Measurements from ENCODE around the gene ADGRF1. TPM values are rescaled to one million over a fixed set of nuclear protein-coding genes. Genes with fewer than 3 reads are reported as not detected.

Gene ADGRF1
- total and polyA plus RNA-seq, 2 donors = 5.3 to 13.0 TPM

GRCh38 chr6:47026679-47027078, 15.5 kb downstream of the ADGRF1 start:
- Histone ChIP-seq H3K4me1 (ENCODE audit: insufficient read depth) (no peaks in the 10 kb centered on the region), H3K4me3 (ENCODE audit: low read depth, low read length) (no peak overlapping the region), H3K27ac (ENCODE audit: low read depth) (no peak overlapping the region), H3K36me3 (ENCODE audit: insufficient read depth) (no peaks in the 10 kb centered on the region)
- no peak for DNase-seq (ENCODE audit: extremely low spot score)
- WGBS = 97% methylated on average over 5 of the region's 5 CpGs

- WGBS = 45% methylated on average over 1 of the region's 1 CpG
- DNase-seq (ENCODE audit: extremely low spot score) = no peak
These were observed 18.6 kb downstream of the ADGRF1 start for GRCh38 chr6:47023573-47023972.

GRCh38 chr6:47022191-47022590, 19.9 kb downstream of the ADGRF1 start:
- WGBS = 93% methylated on average over 3 of the region's 3 CpGs
- no peaks in the 10 kb centered on the region for H3K4me1 ChIP-seq (ENCODE audit: insufficient read depth)
- no peaks in the 10 kb centered on the region for H3K36me3 ChIP-seq (ENCODE audit: insufficient read depth)
- H3K27ac ChIP-seq (ENCODE audit: low read depth) = no peak overlapping the region
- no peak overlapping the region for H3K4me3 ChIP-seq (ENCODE audit: low read depth, low read length)
- no peak for DNase-seq (ENCODE audit: extremely low spot score)

More at GRCh38 chr6:47023573-47023972, 18.6 kb downstream of the ADGRF1 start:
- Histone ChIP-seq H3K4me3 (ENCODE audit: low read depth, low read length) (no peak overlapping the region), H3K27ac (ENCODE audit: low read depth) (no peak overlapping the region), H3K36me3 (ENCODE audit: insufficient read depth) (no peaks in the 10 kb centered on the region), H3K4me1 (ENCODE audit: insufficient read depth) (no peaks in the 10 kb centered on the region)

GRCh38 chr6:47019941-47020340, 22.2 kb downstream of the ADGRF1 start:
- no peak for DNase-seq (ENCODE audit: extremely low spot score)
- 81% methylated on average over 5 of the region's 5 CpGs for WGBS
- no peak overlapping the region for H3K27ac ChIP-seq (ENCODE audit: low read depth)
- no peak overlapping the region for H3K4me3 ChIP-seq (ENCODE audit: low read depth, low read length)
- H3K4me1 ChIP-seq (ENCODE audit: insufficient read depth) = no peaks in the 10 kb centered on the region
- H3K36me3 ChIP-seq (ENCODE audit: insufficient read depth) = no peaks in the 10 kb centered on the region

GRCh38 chr6:47016909-47017308, 25.2 kb downstream of the ADGRF1 start:
- H3K4me3 ChIP-seq (ENCODE audit: low read depth, low read length) = no peak overlapping the region
- no peaks in the 10 kb centered on the region for H3K4me1 ChIP-seq (ENCODE audit: insufficient read depth)
- 94% methylated on average over 2 of the region's 2 CpGs for WGBS
- H3K27ac ChIP-seq (ENCODE audit: low read depth) = no peak overlapping the region
- H3K36me3 ChIP-seq (ENCODE audit: insufficient read depth) = no peaks in the 10 kb centered on the region
- DNase-seq (ENCODE audit: extremely low spot score) = no peak

- DNase-seq (ENCODE audit: extremely low spot score) = no peak
- no peaks in the 10 kb centered on the region for H3K36me3 ChIP-seq (ENCODE audit: insufficient read depth)
These were observed 25.9 kb downstream of the ADGRF1 start for GRCh38 chr6:47016261-47016660.

GRCh38 chr6:47014401-47014800, 27.7 kb downstream of the ADGRF1 start:
- Histone ChIP-seq H3K4me1 (ENCODE audit: insufficient read depth) (no peaks in the 10 kb centered on the region), H3K36me3 (ENCODE audit: insufficient read depth) (no peaks in the 10 kb centered on the region), H3K27ac (ENCODE audit: low read depth) (no peak overlapping the region), H3K4me3 (ENCODE audit: low read depth, low read length) (no peak overlapping the region)
- no peak for DNase-seq (ENCODE audit: extremely low spot score)
- WGBS = 92% methylated on average over 4 of the region's 4 CpGs

More at GRCh38 chr6:47016261-47016660, 25.9 kb downstream of the ADGRF1 start:
- Histone ChIP-seq H3K4me3 (ENCODE audit: low read depth, low read length) (no peak overlapping the region), H3K27ac (ENCODE audit: low read depth) (no peak overlapping the region), H3K4me1 (ENCODE audit: insufficient read depth) (no peaks in the 10 kb centered on the region)
- WGBS = 78% methylated on average over 4 of the region's 4 CpGs

- H3K27ac ChIP-seq (ENCODE audit: low read depth) = no peak overlapping the region
- no peak overlapping the region for H3K4me3 ChIP-seq (ENCODE audit: low read depth, low read length)
- no peaks in the 10 kb centered on the region for H3K36me3 ChIP-seq (ENCODE audit: insufficient read depth)
- DNase-seq (ENCODE audit: extremely low spot score) = no peak
- H3K4me1 ChIP-seq (ENCODE audit: insufficient read depth) = no peaks in the 10 kb centered on the region
- 72% methylated on average over 7 of the region's 7 CpGs for WGBS
These were observed 32.5 kb downstream of the ADGRF1 start for GRCh38 chr6:47009583-47009982.

- Histone ChIP-seq H3K4me1 (ENCODE audit: insufficient read depth) (no peaks in the 10 kb centered on the region), H3K36me3 (ENCODE audit: insufficient read depth) (no peaks in the 10 kb centered on the region), H3K27ac (ENCODE audit: low read depth) (no peak overlapping the region), H3K4me3 (ENCODE audit: low read depth, low read length) (no peak overlapping the region)
- no peak for DNase-seq (ENCODE audit: extremely low spot score)
- 91% methylated on average over 3 of the region's 3 CpGs for WGBS
These were observed 33.8 kb downstream of the ADGRF1 start for GRCh38 chr6:47008397-47008763.

GRCh38 chr6:47007657-47008396, 34.3 kb downstream of the ADGRF1 start:
- no peak overlapping the region for H3K27ac ChIP-seq (ENCODE audit: low read depth)
- no peaks in the 10 kb centered on the region for H3K4me1 ChIP-seq (ENCODE audit: insufficient read depth)
- no peaks in the 10 kb centered on the region for H3K36me3 ChIP-seq (ENCODE audit: insufficient read depth)
- 89% methylated on average over 3 of the region's 3 CpGs for WGBS
- DNase-seq (ENCODE audit: extremely low spot score) = no peak
- no peak overlapping the region for H3K4me3 ChIP-seq (ENCODE audit: low read depth, low read length)

- H3K36me3 ChIP-seq (ENCODE audit: insufficient read depth) = no peaks in the 10 kb centered on the region
- H3K4me3 ChIP-seq (ENCODE audit: low read depth, low read length) = no peak overlapping the region
- no peak for DNase-seq (ENCODE audit: extremely low spot score)
- WGBS = 95% methylated on average over 1 of the region's 1 CpG
- H3K27ac ChIP-seq (ENCODE audit: low read depth) = no peak overlapping the region
- no peaks in the 10 kb centered on the region for H3K4me1 ChIP-seq (ENCODE audit: insufficient read depth)
These were observed 36.6 kb downstream of the ADGRF1 start for GRCh38 chr6:47005486-47005885.

- H3K36me3 ChIP-seq (ENCODE audit: insufficient read depth) = no peaks in the 10 kb centered on the region
- no peaks in the 10 kb centered on the region for H3K4me1 ChIP-seq (ENCODE audit: insufficient read depth)
- DNase-seq (ENCODE audit: extremely low spot score) = no peak
- no peak overlapping the region for H3K4me3 ChIP-seq (ENCODE audit: low read depth, low read length)
- no peak overlapping the region for H3K27ac ChIP-seq (ENCODE audit: low read depth)
- WGBS = 77% methylated on average over 3 of the region's 3 CpGs
These were observed 37.7 kb downstream of the ADGRF1 start for GRCh38 chr6:47004463-47004862.

GRCh38 chr6:47000842-47001241, 41.3 kb downstream of the ADGRF1 start:
- 92% methylated on average over 4 of the region's 4 CpGs for WGBS
- no peak overlapping the region for H3K4me3 ChIP-seq (ENCODE audit: low read depth, low read length)
- no peaks in the 10 kb centered on the region for H3K36me3 ChIP-seq (ENCODE audit: insufficient read depth)
- H3K27ac ChIP-seq (ENCODE audit: low read depth) = no peak overlapping the region
- DNase-seq (ENCODE audit: extremely low spot score) = no peak
- no peaks in the 10 kb centered on the region for H3K4me1 ChIP-seq (ENCODE audit: insufficient read depth)

- H3K4me3 ChIP-seq (ENCODE audit: low read depth, low read length) = no peak overlapping the region
- no peak overlapping the region for H3K27ac ChIP-seq (ENCODE audit: low read depth)
- H3K36me3 ChIP-seq (ENCODE audit: insufficient read depth) = no peaks in the 10 kb centered on the region
- 99% methylated on average over 1 of the region's 1 CpG for WGBS
- DNase-seq (ENCODE audit: extremely low spot score) = no peak
- H3K4me1 ChIP-seq (ENCODE audit: insufficient read depth) = no peaks in the 10 kb centered on the region
These were observed 43.6 kb downstream of the ADGRF1 start for GRCh38 chr6:46998436-46999017.
